Stimulated activated CD8-positive, alpha-beta memory T cell treated with anti-CD3 and anti-CD28 coated beads, Interleukin-7, amount 100 ng/mL, for 24 hours (primary cell): ENCODE data around the gene KRTAP10-8.
"Not testable (repeated sequence)": the region's sequence is repeated elsewhere in the genome, so short reads cannot be mapped to it uniquely, and the experiment has no call there.

Experiments used
- DNase-seq: peaks from one replicate; pipeline ENCODE4 v3.0.0-alpha.2; 2020; ENCODE audit warnings: low read depth

KRTAP10-8 gene

DNA sequence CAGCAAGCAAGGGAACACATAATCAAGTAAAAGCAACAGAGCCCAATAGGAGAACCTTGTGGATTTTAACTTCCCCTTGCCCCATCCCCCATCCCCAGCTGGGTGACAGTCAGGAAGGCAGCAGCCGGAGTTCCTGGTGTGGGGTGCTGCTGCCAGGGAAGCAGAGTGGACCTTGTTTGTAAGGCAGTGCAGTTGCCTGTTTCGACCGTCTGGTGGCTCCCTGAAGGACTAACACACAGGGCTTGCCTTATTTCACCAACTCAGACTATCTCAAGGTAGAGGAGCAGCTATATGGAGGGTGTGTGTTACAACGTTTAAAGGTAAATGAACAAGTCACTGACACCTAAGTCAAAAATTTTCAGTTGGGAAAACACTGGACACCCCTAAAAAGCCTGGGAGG, 6.6 kb downstream of the KRTAP10-8 start:
- no peak for DNase-seq

DNA sequence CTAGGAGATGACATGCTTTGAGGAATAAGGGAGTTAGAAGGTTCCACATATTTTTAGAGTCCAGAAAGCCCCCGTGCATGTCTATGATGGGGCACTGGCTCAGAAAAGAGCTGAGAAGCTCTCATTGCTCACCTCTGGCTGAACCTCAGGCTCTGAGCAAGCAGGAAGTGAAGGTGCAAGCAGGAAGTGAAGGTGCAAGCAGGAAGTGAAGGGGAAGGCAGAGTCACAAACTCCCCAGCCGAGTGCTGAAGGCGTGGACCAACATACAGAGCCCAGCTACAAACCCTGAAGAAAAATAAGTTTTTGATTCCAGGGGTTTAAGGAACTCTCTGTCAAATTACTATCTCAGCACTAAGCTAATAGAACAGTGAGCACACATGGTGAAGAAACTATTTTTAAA, 7.0 kb downstream of the KRTAP10-8 start:
- DNase-seq, result peak; percentile 17

GRCh38 chr21:44619886-44620285, 8.0 kb downstream of the KRTAP10-8 start:
- no peak for DNase-seq

- no peak for DNase-seq
Measured at GRCh38 chr21:44623575-44623974, 11.7 kb downstream of the KRTAP10-8 start.

DNA sequence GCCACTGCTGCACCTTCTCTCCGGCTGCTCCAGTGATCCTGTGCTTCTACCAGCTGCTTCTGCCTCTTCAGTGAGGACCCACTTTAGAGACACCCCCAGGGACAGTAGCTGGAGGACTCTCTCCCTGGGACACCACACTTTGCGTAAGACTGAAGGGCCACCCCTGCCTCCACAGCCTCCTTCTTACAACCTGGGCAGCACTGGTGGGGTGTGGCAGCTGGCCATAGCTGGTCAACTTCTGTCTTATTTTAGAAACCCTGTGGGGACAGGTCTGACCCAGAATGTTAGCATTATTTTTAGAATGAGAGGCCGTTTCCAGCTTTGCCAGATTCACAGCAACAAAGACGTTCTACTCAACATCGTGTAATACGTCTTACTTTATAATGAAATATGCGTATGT, 13.9 kb downstream of the KRTAP10-8 start:
- DNase-seq, result no peak

DNA sequence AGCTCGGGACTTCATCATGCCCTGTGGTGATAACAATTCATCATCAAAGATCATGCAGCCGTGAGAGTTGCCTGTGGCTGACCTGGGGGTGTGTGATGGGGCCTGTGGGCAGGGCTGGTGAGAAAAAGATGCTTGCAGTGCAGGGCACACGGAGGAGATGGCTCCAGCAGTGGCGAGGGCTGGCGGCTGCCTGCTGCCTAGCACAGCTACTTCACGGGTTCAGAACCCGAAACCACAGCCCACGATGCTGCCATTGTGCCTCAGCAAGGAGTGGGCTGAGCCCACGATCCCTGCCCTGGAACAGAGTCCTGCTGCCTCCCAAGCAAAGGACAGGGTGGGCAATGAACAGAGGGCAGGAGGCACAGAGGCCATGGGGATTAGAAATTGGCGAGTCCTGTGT, 14.4 kb downstream of the KRTAP10-8 start:
- DNase-seq, result no peak

DNA sequence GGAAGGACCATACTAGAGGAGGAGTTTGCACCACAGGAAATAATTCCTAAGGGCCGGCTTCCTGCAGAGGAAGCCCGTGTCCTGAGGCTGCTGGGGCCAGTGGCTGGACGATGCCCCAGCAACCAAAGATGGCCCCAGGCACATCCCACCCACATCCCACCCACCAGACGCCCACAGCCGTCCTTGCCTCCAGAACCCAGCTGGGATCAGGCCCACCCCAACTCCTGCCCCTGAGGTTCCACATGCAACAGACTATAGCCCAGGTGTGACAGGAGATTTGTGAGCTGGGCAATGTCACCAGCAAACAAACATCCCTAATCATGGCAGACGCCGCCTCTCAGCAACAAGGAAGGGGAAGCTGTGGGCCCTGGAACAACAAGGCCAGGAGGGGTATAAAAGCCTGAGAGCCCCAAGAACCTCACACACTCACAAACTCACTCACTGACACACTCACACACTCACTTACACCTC, 14.8 kb downstream of the KRTAP10-8 start, which contains the start of gene KRTAP10-9:
Gene KRTAP10-9, plus strand, starts transcription at position 421 of the 471 bp plus-strand sequence. CDS start 79 bp downstream, outside the sequence.
- no peak for DNase-seq

DNA sequence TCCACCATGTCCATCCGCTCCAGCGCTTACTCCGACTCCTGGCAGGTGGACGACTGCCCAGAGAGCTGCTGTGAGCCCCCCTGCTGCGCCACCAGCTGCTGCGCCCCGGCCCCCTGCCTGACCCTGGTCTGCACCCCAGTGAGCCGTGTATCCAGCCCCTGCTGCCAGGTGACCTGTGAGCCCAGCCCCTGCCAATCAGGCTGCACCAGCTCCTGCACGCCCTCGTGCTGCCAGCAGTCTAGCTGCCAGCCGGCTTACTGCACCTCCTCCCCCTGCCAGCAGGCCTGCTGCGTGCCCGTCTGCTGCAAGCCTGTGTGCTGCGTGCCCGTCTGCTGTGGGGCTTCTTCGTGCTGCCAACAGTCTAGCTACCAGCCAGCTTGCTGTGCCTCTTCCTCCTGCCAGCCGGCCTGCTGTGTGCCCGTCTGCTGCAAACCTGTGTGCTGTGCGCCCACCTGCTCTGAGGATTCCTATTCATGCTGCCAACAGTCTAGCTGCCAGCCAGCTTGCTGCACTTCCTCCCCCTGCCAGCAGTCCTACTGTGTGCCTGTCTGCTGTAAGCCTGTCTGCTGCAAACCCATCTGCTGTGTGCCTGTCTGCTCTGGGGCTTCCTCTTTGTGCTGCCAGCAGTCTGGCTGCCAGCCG, 15.4 kb downstream of the KRTAP10-8 start:
- not testable (repeated sequence) for DNase-seq

DNA sequence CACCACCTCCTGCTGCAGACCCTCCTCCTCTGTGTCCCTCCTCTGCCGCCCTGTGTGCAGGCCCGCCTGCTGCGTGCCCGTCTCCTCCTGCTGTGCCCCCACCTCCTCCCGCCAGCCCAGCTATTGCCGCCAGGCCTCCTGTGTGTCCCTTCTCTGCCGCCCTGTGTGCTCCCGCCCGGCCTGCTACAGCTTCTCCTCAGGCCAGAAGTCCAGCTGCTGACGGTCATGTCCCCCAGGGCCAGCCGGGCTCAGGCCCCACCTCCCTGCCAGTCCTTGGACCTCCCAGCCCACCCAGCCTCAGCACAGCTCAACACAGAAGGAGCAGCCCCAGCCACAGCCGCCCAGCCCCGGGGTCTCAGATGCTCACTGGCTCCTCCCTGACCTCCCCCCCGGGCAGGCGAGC, 16.0 kb downstream of the KRTAP10-8 start:
- not testable (repeated sequence) for DNase-seq

GRCh38 chr21:44628707-44629391, 17.0 kb downstream of the KRTAP10-8 start:
- DNase-seq, result no peak

GRCh38 chr21:44630440-44630839, 18.6 kb downstream of the KRTAP10-8 start:
- no peak for DNase-seq

DNA sequence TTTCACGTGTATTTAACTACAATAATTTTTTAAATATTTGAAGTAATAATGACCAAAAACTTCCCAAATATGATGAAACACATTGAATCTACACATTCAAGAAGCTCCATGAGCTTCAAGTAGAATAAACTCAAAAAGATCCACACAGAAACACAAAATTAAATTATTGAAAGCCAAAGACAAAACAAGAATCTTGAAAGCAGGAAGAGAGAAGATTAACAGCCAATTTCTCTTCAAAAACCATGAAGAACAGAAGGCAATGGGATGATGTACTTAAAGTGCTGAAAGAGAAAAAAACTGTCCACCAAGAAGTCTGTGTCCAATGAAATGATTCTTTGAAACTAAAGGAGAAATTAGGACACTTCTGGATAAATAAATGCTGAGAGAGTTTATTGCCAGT, 20.2 kb downstream of the KRTAP10-8 start:
- DNase-seq, result no peak

GRCh38 chr21:44636209-44637017, 24.5 kb downstream of the KRTAP10-8 start:
- no peak for DNase-seq

DNA sequence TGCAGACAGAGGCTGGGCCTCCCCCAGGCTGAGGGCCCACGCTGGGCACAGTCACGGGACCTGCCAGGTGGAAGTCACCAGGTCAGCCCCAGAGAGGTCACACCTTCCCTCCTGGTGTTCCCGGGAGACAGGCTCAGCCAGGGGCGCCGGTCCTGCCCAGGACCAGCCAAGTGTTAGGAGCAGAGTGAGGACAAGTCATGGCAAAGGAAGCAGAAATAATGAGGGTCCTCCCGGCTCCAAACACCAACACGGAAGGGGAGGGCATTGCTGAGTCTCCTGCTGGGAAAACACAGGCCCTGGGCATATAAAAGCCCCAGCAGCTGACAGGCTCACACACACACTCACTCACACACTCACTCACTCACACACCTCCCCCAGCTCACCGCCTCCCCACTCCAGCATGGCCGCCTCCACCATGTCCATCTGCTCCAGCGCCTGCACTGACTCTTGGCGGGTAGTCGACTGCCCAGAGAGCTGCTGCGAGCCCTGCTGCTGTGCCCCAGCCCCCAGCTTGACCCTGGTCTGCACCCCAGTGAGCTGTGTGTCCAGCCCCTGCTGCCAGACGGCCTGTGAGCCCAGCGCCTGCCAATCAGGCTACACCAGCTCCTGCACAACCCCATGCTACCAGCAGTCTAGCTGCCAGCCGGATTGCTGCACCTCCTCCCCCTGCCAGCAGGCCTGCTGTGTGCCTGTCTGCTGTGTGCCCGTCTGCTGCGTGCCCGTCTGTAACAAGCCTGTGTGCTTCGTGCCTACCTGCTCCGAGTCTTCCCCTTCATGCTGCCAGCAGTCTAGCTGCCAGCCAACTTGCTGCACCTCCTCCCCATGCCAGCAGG, 25.4 kb downstream of the KRTAP10-8 start, which contains the start of gene KRTAP10-10:
Gene KRTAP10-10, plus strand, starts transcription at position 339 of the 833 bp plus-strand sequence. Its CDS starts 62 bp downstream, at position 401.
- no peak for DNase-seq

GRCh38 chr21:44637851-44638348, 26.0 kb downstream of the KRTAP10-8 start:
- DNase-seq, result not testable (repeated sequence)

- not testable (repeated sequence) for DNase-seq
Measured at GRCh38 chr21:44638506-44639330, 26.8 kb downstream of the KRTAP10-8 start.

DNA sequence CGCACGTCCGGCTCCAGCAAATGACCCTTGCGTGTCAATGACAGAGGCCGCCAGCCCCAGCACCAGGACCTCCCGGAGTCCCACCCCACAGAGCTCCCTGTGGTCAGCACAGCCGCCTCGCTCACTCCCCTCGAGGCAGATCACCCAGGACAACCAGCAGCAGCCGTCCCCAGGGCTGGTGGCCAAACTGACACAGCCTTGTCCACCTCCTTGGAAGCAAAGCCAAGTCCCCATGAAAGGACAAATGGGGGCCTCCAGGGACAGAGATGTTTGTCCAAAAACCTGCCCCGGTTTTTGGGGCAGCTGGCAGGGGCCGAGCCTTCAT, 27.4 kb downstream of the KRTAP10-8 start:
- no peak for DNase-seq

- no peak for DNase-seq
Measured at GRCh38 chr21:44640761-44641160, 28.9 kb downstream of the KRTAP10-8 start.

GRCh38 chr21:44643741-44644310, 31.9 kb downstream of the KRTAP10-8 start:
- DNase-seq, result no peak

GRCh38 chr21:44644878-44645277, 33.0 kb downstream of the KRTAP10-8 start:
- DNase-seq, result no peak
